ENCODE measurements around the gene GMPR.
"Not testable (repeated sequence)": the region's sequence is repeated elsewhere in the genome, so short reads cannot be mapped to it uniquely, and the experiment has no call there.

The GMPR gene

GRCh38 chr6:16252686-16253299 is 14.4 kb downstream of the GMPR start:
- DNase-seq (ENCODE audit: extremely low read depth, low read depth) = no peak
- TF ChIP-seq CTCF (IDR thresholded peaks at IDR 0.05; ENCODE audit: low read depth, low read length) = no peak

- TF ChIP-seq CTCF (IDR thresholded peaks at IDR 0.05; ENCODE audit: low read depth, low read length) = no peak
Observed at GRCh38 chr6:16253399-16254144, 15.2 kb downstream of the GMPR start.

GRCh38 chr6:16254535-16254934 is 16.1 kb downstream of the GMPR start:
- TF ChIP-seq CTCF (IDR thresholded peaks at IDR 0.05; ENCODE audit: low read depth, low read length) = no peak
- DNase-seq (ENCODE audit: extremely low read depth, low read depth) = no peak

More at GRCh38 chr6:16253399-16254144, 15.2 kb downstream of the GMPR start:
- no peak for DNase-seq (ENCODE audit: extremely low read depth, low read depth)

- no peak for DNase-seq (ENCODE audit: extremely low read depth, low read depth)
- no peak for TF ChIP-seq CTCF (IDR thresholded peaks at IDR 0.05; ENCODE audit: low read depth, low read length)
Observed at GRCh38 chr6:16256781-16257180, 18.4 kb downstream of the GMPR start.

- TF ChIP-seq CTCF (IDR thresholded peaks at IDR 0.05; ENCODE audit: low read depth, low read length) = no peak
- no peak for DNase-seq (ENCODE audit: extremely low read depth, low read depth)
Observed at GRCh38 chr6:16257999-16258708, 19.8 kb downstream of the GMPR start.

GRCh38 chr6:16258709-16259075 is 20.3 kb downstream of the GMPR start:
- no peak for TF ChIP-seq CTCF (IDR thresholded peaks at IDR 0.05; ENCODE audit: low read depth, low read length)
- DNase-seq (ENCODE audit: extremely low read depth, low read depth) = no peak

GRCh38 chr6:16259604-16260003 is 21.2 kb downstream of the GMPR start:
- not testable (repeated sequence) for DNase-seq (ENCODE audit: extremely low read depth, low read depth)

GRCh38 chr6:16260602-16261001 is 22.2 kb downstream of the GMPR start:
- DNase-seq (ENCODE audit: extremely low read depth, low read depth) = not testable (repeated sequence)

- not testable (repeated sequence) for DNase-seq (ENCODE audit: extremely low read depth, low read depth)
Observed at GRCh38 chr6:16262773-16263172, 24.4 kb downstream of the GMPR start.

GRCh38 chr6:16263464-16264099 is 25.2 kb downstream of the GMPR start:
- DNase-seq (ENCODE audit: extremely low read depth, low read depth) = not testable (repeated sequence)
